Activated CD4-positive, CD25-positive, alpha-beta regulatory T cell treated with anti-CD3 and anti-CD28 coated beads, Interleukin-2, amount 50 U/mL, for 24 hours (primary cell): ENCODE measurements around the gene IL18R1.

Experiments
- ATAC-seq, 2 donors: fragments of 150-1000 bp; cut with Tn5 transposase; one replicate each; pipeline ENCODE4 v1.10.0; 2021; ENCODE audit warnings: mild to moderate bottlenecking in 1 of 2, moderate library complexity in 1 of 2

Gene IL18R1

DNA sequence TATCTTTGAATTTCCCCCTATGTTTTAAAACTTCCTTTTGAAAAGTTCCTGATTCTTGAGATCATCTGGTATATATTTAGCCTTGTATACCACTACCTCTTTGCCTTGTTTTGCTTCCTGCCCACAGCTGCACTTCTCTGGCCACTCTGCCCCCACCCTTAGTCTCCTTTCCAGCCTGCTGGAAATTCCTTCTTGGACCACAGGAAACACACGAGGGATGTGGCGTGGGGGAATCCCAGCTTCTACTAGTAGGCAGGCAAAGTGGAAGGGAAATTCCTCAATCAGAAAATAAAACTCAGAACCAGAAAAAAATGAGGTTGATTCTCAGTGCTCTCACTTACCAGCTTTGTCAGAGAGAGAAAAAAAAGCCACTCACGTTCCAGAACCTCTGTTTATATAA is 80.7 kb downstream of the IL18R1 start:
- no peak for ATAC-seq

DNA sequence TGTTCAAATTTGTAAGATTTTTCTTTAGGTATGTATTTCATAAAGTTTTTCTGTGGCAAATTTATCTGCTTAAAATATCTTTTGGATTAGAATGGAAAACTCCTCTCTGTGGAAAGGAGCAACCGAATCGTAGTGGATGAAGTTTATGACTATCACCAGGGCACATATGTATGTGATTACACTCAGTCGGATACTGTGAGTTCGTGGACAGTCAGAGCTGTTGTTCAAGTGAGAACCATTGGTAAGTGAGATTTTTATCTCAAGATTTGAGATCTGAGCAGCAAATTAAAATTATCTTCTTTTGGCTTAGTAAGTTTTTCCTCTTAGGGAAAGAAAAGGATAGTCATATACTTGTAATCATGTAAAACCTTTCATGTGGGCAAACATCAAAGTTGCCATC is 81.5 kb downstream of the IL18R1 start:
- peak in 1 of 2 donors; percentile 51 for ATAC-seq

DNA sequence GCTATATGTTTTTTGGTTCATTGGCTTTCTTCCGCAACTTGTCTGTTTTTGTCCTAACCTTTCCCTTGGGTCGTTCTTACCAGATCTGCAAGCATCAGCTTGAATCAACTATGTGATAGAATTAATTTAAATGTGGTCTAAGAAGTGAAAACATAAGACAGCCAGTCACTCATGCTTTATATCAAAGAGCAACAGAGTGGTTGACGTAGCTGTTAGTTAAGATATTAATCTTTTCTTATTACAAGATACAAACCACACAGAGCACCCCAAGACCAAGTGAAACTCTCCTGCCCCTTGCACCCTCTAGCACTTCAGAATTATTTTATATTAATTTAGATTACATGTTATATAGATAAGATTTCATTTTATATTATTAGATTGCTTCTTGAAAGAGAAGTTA is 82.5 kb downstream of the IL18R1 start:
- ATAC-seq = peak; percentile 68 to 70

DNA sequence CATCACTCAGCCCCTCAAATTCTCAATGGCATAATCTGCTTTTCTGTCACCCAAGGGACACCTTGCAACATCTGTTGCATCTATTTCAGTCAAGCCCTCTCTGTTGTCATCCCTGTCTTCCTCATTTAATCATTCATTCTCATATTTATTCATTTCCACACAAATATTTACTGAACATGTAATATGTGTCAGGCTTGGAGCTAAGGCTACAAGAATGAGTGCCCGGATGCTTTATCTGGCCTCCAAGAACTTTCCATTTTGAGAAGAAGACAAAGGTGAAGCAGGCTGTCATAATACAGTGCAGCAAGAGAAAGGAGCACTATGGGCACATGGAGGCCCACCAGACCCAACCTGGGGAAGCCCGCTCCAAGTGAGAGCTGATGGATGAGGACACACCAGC is 83.0 kb downstream of the IL18R1 start:
- no peak for ATAC-seq

DNA sequence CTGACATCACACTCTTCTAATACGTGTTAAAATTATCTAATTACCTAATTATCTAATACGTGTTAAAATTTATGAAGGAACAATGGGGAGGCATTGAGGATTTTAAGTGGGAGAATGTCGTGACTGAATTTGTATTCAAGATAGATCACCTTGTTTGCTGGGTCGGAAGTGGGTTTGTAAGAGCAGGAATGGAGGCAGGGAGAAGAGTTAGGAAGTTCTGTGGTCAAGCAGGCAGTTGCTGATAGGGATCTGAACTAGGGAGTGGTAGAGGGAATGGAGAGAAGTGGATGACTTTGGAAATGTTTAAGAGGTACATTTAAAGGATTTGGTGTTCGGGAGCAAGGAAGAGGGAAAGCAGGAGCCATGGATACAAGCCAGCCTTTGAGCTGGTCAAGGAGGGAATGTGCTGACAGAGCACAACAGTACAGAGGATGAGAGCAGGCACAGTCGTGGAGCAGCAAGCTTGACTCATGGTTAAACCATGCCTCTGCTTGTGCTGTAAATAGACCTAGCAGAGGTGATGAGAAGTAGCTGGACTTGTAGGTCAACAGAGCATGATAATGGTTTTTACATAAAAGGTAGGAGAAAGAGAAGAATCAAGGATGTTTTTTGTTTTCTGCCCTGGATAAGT is 83.6 kb downstream of the IL18R1 start:
- no peak for ATAC-seq

DNA sequence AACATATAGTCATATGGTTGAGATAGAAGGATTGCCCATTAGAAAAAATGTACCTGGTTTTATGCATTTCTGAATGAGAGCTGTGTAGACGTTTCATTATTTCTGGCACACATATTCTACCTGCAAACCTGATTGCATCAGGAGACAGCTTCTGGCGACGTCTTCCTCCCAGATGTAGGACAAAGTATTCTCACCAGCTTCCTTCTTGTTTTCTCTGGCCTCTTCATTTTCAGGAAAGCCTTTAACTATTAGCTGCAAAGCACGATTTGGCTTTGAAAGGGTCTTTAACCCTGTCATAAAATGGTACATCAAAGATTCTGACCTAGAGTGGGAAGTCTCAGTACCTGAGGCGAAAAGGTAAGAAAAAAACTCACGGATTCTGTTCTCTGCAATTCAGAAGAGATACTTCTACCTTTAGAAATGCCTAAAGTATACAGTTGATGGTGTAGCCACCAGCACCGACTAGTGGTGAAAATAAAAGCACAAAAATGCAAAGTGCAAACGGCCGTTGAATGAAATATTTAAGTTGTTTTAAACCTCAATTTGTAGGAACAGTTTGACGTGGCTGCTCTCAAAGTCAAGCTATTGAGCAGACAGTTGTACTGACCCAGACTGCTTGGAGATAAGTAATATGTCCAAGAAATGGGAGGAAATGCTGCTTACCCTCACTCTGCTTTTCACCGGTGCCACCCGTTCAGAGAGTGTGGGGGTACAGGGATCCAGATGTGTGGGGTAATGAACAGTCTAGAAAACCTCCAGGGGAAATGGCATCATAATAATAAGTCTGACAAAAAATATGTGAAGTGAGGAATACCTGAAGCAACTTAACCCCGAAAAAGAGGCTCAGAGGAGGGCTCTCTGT is 87.6 kb downstream of the IL18R1 start:
- peak; percentile 72 to 82 for ATAC-seq

DNA sequence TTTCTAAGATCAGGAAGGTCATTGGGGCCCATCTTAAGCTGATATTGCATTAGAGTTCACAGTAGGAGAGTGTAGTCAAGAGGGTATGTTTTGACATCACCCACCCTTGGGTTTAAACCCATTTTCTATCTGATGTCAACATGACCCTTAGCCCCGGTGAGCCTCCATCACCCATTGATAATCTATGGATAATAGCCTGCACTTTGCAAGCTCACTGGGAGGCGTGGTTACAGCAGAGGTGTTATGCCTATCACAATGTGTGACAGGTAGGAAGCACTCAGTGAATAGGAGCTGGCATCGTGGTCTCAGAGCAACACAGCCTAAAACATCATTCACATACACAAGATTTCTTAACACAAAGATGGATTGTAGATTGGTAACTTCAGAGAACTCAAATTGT is 88.6 kb downstream of the IL18R1 start:
- ATAC-seq = no peak

DNA sequence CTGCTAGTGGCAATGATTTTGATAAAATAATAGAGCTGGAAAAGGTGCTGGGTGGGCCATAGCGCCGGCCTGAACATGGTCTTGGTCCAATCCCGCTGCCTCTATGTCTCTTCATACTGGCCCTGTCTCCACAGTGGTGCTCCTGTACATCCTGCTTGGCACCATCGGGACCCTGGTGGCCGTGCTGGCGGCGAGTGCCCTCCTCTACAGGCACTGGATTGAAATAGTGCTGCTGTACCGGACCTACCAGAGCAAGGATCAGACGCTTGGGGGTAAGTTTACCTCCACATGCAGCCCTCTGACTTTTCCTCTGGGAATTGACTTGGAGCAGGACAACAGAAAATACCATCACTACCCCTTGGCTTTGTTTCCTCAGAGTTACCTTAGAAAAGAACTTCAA is 91.3 kb downstream of the IL18R1 start:
- no peak for ATAC-seq
